Esophagus squamous epithelium (tissue), 5 donors: Measurements from ENCODE around the gene DAAM1. TPM values are rescaled to one million over a fixed set of nuclear protein-coding genes. Genes with fewer than 3 reads are reported as not detected.
A peak's percentile ranks its signal among the peaks of the same experiment; 100 is the strongest.

Experiments used
- DNase-seq: peaks from one replicate; lab custom pipeline; 2025; lab: John Stamatoyannopoulos, UW
- H3K27ac ChIP-seq, 4 donors: fragments of 200-600 bp; sonication (generic); one replicate each; pipeline ENCODE4 v1.5.1; 2016 to 2019; ENCODE audit warnings: mild to moderate bottlenecking in 1 of 4
- H3K27me3 ChIP-seq, 4 donors: fragments of 200-600 bp; sonication (generic); 1 replicate in 3 of 4; 2 replicates in 1 of 4; pipeline versions ENCODE4 v1.5.1 to v1.6.0; 2017 to 2021; ENCODE audit warnings: antibody characterized with exemption in 1 of 4
- H3K36me3 ChIP-seq, 3 donors: fragments of 200-600 bp; sonication (generic); one replicate each; pipeline ENCODE4 v1.5.1; 2016 to 2019
- H3K4me1 ChIP-seq, 3 donors: fragments of 200-600 bp; sonication (generic); one replicate each; pipeline ENCODE4 v1.5.1; 2017 to 2019
- H3K4me3 ChIP-seq, 4 donors: fragments of 200-600 bp; sonication (generic); 1 replicate in 3 of 4; 2 replicates in 1 of 4; pipeline ENCODE4 v1.5.1; 2016 to 2019; ENCODE audit warnings: mild to moderate bottlenecking in 2 of 4, moderate library complexity in 1 of 4
- H3K9me3 ChIP-seq, 3 donors: fragments of 200-600 bp; sonication (generic); one replicate each; pipeline ENCODE4 v1.5.1; 2016 to 2019
- CTCF ChIP-seq, 6 experiments: fragments of 450-650 bp in 4 of 6; fragments of 200-600 bp in 2 of 6; sonication (generic) in 2 of 6; IDR thresholded peaks; one replicate each; pipeline ENCODE4 v1.5.1; 2016 to 2019; ENCODE audit warnings: antibody characterized with exemption in 6 of 6, mild to moderate bottlenecking in 4 of 6, moderate library complexity in 4 of 6
- POLR2A ChIP-seq, 4 donors: fragments of 450-650 bp; IDR thresholded peaks; one replicate each; pipeline ENCODE4 v1.6.1; 2017; ENCODE audit warnings: antibody characterized with exemption in 4 of 4, mild to moderate bottlenecking in 4 of 4, moderate library complexity in 3 of 4
- WGBS, 2 donors: methylation state at CpG; one replicate each; pipeline ENCODE4 v1.1.5; 2018; 5-methylcytosine and 5-hydroxymethylcytosine counted together
- intact Hi-C: fragments of 100-400 bp; cut with DNase I; formaldehyde crosslinking; loops from one replicate; pipeline ENCODE4 v1.15.0; 2022
- total RNA-seq, 4 donors: library from RNA; depleted of rRNA; stranded (reverse); fragments of >200 nt; gene quantifications; one replicate each; pipeline ENCODE4 v1.1.0, GENCODE V29; 2016
- donor health status: DM: yes; HTN: yes; CAD: no.

The DAAM1 gene
- total RNA-seq, 4 donors from 2014 or later, result 47.2 to 91.7 (median 64.0) TPM

GRCh38 chr14:59293935-59294661 lies 105.6 kb downstream of the DAAM1 start:
- DNase-seq, result no peak
- peaks cover 0 to 38% (median 9%) of the 10 kb centered on the region in 3 donors for H3K4me1 ChIP-seq
- no peaks in the 10 kb centered on the region for H3K9me3 ChIP-seq
- WGBS, 2 donors, result 71 to 76% methylated on average over 7 of the region's 8 CpGs
- no peaks in the 10 kb centered on the region for H3K27me3 ChIP-seq
- no peak overlapping the region for H3K4me3 ChIP-seq
- H3K36me3 ChIP-seq, result peaks cover 0 to 38% (median 0%) of the 10 kb centered on the region in 3 donors
- TF ChIP-seq POLR2A (IDR thresholded peaks at IDR 0.05), result no peak
- no peak for TF ChIP-seq CTCF (IDR thresholded peaks at IDR 0.05)
- intact Hi-C loops, result no loop called here
- peak overlapping the region in 3 of 4 donors; percentile 22 to 55 (median 49) for H3K27ac ChIP-seq

GRCh38 chr14:59294662-59294992 lies 106.2 kb downstream of the DAAM1 start:
- TF ChIP-seq POLR2A (IDR thresholded peaks at IDR 0.05) (no peak), CTCF (IDR thresholded peaks at IDR 0.05) (no peak)
- Histone ChIP-seq H3K27me3 (no peaks in the 10 kb centered on the region), H3K4me3 (no peak overlapping the region), H3K36me3 (peaks cover 0 to 38% (median 0%) of the 10 kb centered on the region in 3 donors), H3K27ac (peak overlapping the region in 3 of 4 donors; percentile 16 to 49 (median 40)), H3K4me1 (peaks cover 0 to 38% (median 9%) of the 10 kb centered on the region in 3 donors), H3K9me3 (no peaks in the 10 kb centered on the region)
- no peak for DNase-seq
- intact Hi-C loops, result no loop called here
- 59 to 67% methylated on average over 1 of the region's 1 CpG for WGBS, 2 donors

GRCh38 chr14:59295951-59296350 lies 107.5 kb downstream of the DAAM1 start:
- no peak for TF ChIP-seq CTCF (IDR thresholded peaks at IDR 0.05)
- TF ChIP-seq POLR2A (IDR thresholded peaks at IDR 0.05), result no peak
- no peak overlapping the region for H3K4me3 ChIP-seq
- H3K4me1 ChIP-seq, result peaks cover 0 to 38% (median 9%) of the 10 kb centered on the region in 3 donors
- peaks cover 0 to 30% (median 0%) of the 10 kb centered on the region in 3 donors for H3K36me3 ChIP-seq
- intact Hi-C loops, result no loop called here
- peak overlapping the region in 1 of 4 donors; percentile 16 for H3K27ac ChIP-seq
- no peak for DNase-seq
- H3K9me3 ChIP-seq, result no peaks in the 10 kb centered on the region
- no peaks in the 10 kb centered on the region for H3K27me3 ChIP-seq

- Histone ChIP-seq H3K4me3 (no peak overlapping the region), H3K9me3 (no peaks in the 10 kb centered on the region), H3K4me1 (peaks cover 0 to 38% (median 9%) of the 10 kb centered on the region in 3 donors), H3K27ac (no peak overlapping the region), H3K36me3 (peaks cover 0 to 25% (median 0%) of the 10 kb centered on the region in 3 donors), H3K27me3 (no peaks in the 10 kb centered on the region)
- no peak for TF ChIP-seq POLR2A (IDR thresholded peaks at IDR 0.05)
- no peak for TF ChIP-seq CTCF (IDR thresholded peaks at IDR 0.05)
- WGBS, 2 donors, result 77 to 85% methylated on average over 2 of the region's 2 CpGs
- DNase-seq, result no peak
- intact Hi-C loops, result no loop called here
Measured at GRCh38 chr14:59296508-59296907, 108.0 kb downstream of the DAAM1 start.

- no peak for DNase-seq
- TF ChIP-seq POLR2A (IDR thresholded peaks at IDR 0.05) (no peak), CTCF (IDR thresholded peaks at IDR 0.05) (no peak)
- intact Hi-C loops, result no loop called here
- no peak overlapping the region for H3K4me3 ChIP-seq
- peaks cover 0 to 18% (median 0%) of the 10 kb centered on the region in 3 donors for H3K36me3 ChIP-seq
- H3K27me3 ChIP-seq, result no peaks in the 10 kb centered on the region
- H3K4me1 ChIP-seq, result peaks cover 0 to 41% (median 9%) of the 10 kb centered on the region in 3 donors
- no peak overlapping the region for H3K27ac ChIP-seq
- no peaks in the 10 kb centered on the region for H3K9me3 ChIP-seq
- 69% methylated on average over 5 of the region's 5 CpGs for WGBS, 2 donors
Measured at GRCh38 chr14:59297071-59297776, 108.8 kb downstream of the DAAM1 start.
